Aorta (tissue), 5 donors: ENCODE data around the gene TIMM44. TPM values are rescaled to one million over a fixed set of nuclear protein-coding genes. Genes with fewer than 3 reads are reported as not detected.

Experiments used
- ATAC-seq: fragments of 200-7000 bp; cut with Tn5 transposase; one replicate; pipeline ENCODE4 v1.9.1; 2022; ENCODE audit warnings: moderate library complexity; ENCODE audit not compliant: low FRiP score
- DNase-seq, 2 donors: peaks; one replicate each; pipeline ENCODE4 v3.0.0-alpha.2; 2020
- H3K27ac ChIP-seq, 2 donors: one replicate each; pipeline ENCODE4 v1.5.1; 2013; ENCODE audit warnings: low read length in 2 of 2, mild to moderate bottlenecking in 2 of 2, moderate library complexity in 2 of 2, control low read depth in 1 of 2, inconsistent platforms in 1 of 2, low read depth in 1 of 2
- H3K27me3 ChIP-seq, 2 donors: one replicate each; pipeline ENCODE4 v1.6.1; 2013; ENCODE audit warnings: control low read depth in 1 of 2, low read length in 1 of 2, mild to moderate bottlenecking in 1 of 2, moderate library complexity in 1 of 2; ENCODE audit not compliant: insufficient read depth in 2 of 2, control insufficient read depth in 1 of 2
- H3K36me3 ChIP-seq, 2 donors: one replicate each; pipeline ENCODE4 v1.6.1; 2013; ENCODE audit warnings: control low read depth in 1 of 2, low read length in 1 of 2, mild to moderate bottlenecking in 1 of 2; ENCODE audit not compliant: insufficient read depth in 2 of 2, control insufficient read depth in 1 of 2
- H3K4me1 ChIP-seq, 2 donors: one replicate each; pipeline ENCODE4 v1.6.1; 2013; ENCODE audit warnings: low read length in 2 of 2, control low read depth in 1 of 2, mild to moderate bottlenecking in 1 of 2, moderate library complexity in 1 of 2; ENCODE audit not compliant: insufficient read depth in 2 of 2, control insufficient read depth in 1 of 2
- H3K4me3 ChIP-seq, 2 donors: one replicate each; pipeline ENCODE4 v1.5.1; 2013; ENCODE audit warnings: low read length in 2 of 2, control low read depth in 1 of 2, mild to moderate bottlenecking in 1 of 2
- H3K9me3 ChIP-seq: one replicate; pipeline ENCODE4 v1.6.1; 2013; ENCODE audit warnings: mild to moderate bottlenecking, low read length; ENCODE audit not compliant: control insufficient read depth
- WGBS, 2 donors: extraction: QIAGEN DNeasy Blood & Tissue Kit; methylation state at CpG; one replicate each; pipeline ENCODE4 v1.1.7; 2013; 5-methylcytosine and 5-hydroxymethylcytosine counted together
- intact Hi-C, 2 donors: fragments of 100-400 bp; cut with DNase I; formaldehyde crosslinking; loops; one replicate each; pipeline versions ENCODE4 v1.14.2 to v1.15.0; 2022
- polyA plus RNA-seq, 2 donors: library from polyadenylated mRNA; stranded (reverse); fragments of 200-250 nt; gene quantifications; one replicate each; pipeline ENCODE4 v1.2.3, GENCODE V29; 2013
- total RNA-seq, 2 donors: library from RNA; stranded (reverse); fragmentation: NEBNext Ultra II Directional; extraction: Animal tissue kit (Norgen Biotek cat#: 25700); gene quantifications; one replicate each; pipeline ENCODE4 v1.2.1, GENCODE V29; 2021
- donor health status: healthy with polysubstance abuse.
- donor health status: Bipolar disorder and iron deficiency.
- donor health status: DM: no; HTN: no; CAD: no.
- donor health status: DM: no; HTN: no; CAD: no.
- donor health status: DM: yes; HTN: yes; CAD: no.

Gene TIMM44
- total and polyA plus RNA-seq, 4 donors = 26.4 to 126 (median 49.0) TPM

DNA sequence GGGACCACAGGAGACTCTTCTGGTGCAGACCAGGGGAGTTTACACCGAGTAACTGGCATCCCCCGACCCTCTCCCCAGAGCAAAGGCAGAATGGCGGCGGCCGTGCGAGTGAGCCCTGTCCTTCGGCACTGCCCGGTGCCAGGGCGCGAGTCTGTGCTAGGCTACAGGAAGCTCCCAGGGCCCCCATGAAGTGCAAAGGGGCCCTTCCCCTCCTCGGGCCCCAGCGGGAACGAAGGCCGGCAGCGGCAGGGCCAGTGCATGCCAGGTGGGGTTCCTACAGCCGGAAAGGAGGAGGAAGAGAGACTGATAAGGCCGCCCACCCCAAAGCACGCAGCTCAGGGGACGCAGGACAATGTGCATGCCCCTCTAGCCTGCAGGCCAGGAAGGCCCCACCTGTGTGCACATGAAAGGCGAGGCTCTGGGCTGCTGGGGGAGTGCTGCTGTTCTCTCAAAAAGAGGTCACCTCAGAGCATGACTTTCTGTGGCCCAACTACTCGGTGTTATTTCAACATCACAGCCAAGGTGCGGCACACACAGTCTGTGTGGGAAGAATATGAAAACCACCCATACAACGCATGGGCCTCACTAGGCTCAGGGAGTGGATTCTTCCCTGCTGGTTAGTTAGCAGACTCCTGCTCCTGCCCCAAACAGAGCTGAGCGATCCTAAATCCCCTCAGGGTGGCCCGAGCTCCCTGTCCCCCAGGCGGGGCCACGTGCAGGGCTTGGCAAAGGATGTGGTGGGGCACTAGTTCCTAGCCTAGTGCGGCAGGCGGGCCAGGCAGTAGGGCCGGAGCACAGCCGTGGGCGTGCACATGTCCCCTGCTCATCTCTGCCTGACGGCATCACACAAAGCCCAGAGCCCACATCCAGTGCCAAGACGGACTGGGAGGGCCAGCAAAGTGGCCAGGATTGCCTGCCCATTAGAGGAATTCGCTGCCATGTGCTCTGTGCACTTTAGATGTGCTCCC, 28.4 kb upstream of the TIMM44 start:
- 84 to 86% methylated on average over 33 to 35 of the region's 35 CpGs for WGBS, 2 donors
- Histone ChIP-seq H3K27ac (no peak overlapping the region), H3K9me3 (no peaks in the 10 kb centered on the region), H3K4me3 (no peak overlapping the region), H3K36me3 (peaks cover 0 to 3% of the 10 kb centered on the region in 2 donors), H3K27me3 (no peaks in the 10 kb centered on the region), H3K4me1 (no peaks in the 10 kb centered on the region)
- ATAC-seq (peak; percentile 16), DNase-seq (no peak)
- intact Hi-C loops = no loop called here

DNA sequence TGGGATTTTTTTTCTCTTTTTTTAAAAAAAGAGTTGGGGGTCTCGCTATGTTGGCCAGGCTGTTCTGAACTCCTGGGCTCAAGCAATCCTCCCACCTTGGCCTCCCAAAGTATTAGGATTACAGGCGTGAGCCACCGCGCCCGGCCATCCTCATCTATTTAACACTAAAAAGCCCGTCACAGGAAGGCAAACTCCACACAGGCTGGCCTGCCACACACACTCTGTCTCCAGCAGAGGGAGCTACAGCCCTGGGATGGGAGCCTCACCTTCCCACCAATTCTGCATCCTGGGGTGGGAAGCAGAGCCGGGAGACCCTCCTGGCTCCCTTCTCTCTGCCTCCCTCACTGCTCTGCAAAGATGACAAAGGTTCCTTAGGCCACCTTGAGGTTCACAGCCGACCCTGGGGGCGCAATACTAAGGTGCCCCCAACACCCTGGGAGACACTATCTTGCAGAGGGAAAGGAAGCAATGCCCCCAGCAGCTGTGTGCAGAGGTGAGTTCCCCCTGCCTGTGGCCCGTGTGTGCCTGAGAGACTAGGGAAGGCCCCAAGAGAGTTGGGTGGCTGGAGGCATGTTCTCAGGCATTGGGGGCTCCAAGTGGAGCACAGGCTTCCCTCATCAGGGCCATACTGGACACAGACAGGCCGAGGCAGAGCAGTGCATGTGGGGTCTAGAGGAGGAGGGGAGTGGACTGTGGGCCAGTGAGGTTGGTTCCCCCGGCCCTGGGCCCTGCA, 27.4 kb upstream of the TIMM44 start:
- DNase-seq (no peak), ATAC-seq (no peak)
- no peak overlapping the region for H3K4me3 ChIP-seq
- no peak overlapping the region for H3K27ac ChIP-seq
- peaks cover 0 to 3% of the 10 kb centered on the region in 2 donors for H3K36me3 ChIP-seq
- no peaks in the 10 kb centered on the region for H3K9me3 ChIP-seq
- no peaks in the 10 kb centered on the region for H3K27me3 ChIP-seq
- intact Hi-C loops = no loop called here
- WGBS, 2 donors = 69 to 73% methylated on average over 12 of the region's 12 CpGs
- no peaks in the 10 kb centered on the region for H3K4me1 ChIP-seq

DNA sequence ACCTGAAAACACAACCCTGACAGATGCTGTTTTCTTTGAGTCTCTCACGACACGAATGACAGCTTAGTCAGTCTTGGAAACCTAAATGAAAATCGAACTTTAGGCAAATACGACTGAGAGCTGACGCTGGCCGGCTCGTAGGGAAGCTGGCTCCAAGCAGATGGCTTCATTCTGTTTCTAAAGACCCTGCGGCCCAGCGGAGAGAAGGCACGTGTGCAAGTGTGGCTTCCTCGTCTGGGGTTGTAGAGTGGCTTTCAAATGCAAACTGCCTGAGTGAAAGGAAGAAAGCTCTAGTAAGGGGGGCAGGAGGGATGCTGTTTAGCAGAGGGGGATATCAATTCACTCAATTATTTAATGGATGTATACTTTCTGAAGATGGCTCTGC, 26.1 kb upstream of the TIMM44 start:
- Histone ChIP-seq H3K4me3 (no peak overlapping the region), H3K4me1 (no peaks in the 10 kb centered on the region), H3K36me3 (peaks cover 0 to 3% of the 10 kb centered on the region in 2 donors), H3K27me3 (no peaks in the 10 kb centered on the region), H3K27ac (no peak overlapping the region), H3K9me3 (no peaks in the 10 kb centered on the region)
- intact Hi-C loops = no loop called here
- WGBS, 2 donors = 82 to 84% methylated on average over 11 of the region's 11 CpGs
- no peak for ATAC-seq
- no peak for DNase-seq

DNA sequence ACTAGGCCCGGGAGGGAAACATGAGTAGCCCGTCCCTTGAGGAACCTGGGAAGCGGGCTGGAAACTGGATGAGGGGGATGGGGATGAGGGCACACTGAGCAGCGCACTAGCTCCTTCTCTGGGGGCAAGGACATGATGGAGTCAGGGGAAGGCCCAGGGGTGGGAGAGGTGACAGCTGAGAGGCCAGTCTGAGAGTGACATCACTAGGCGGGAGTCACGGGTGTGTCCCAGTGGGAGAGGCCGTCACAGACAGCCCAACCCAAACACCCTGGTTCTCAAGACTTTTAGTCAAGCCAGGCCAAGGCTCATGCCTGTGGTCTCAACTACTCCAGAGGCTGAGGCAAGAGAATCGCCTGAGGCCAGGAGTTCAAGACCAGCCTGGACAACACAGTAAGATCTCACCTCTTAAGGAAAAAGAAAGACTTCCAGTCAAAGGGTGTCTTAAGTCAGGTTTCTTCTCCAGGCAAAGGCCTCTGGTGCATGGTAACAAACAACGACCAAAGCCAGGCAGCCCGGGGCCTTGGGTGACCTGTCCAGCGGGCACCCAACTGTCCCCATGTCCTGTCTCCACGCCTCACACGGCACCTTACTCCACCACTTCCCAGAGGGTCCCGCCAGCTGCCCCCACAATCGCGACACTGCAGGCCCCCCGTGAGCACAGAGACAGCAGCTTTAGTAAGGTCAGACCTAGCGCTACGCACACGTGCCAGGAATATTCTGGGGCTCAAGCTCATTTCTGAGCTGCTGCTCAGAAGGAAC, 25.5 kb upstream of the TIMM44 start:
- intact Hi-C loops = no loop called here
- no peak for ATAC-seq
- Histone ChIP-seq H3K36me3 (peaks cover 0 to 3% of the 10 kb centered on the region in 2 donors), H3K4me3 (no peak overlapping the region), H3K27me3 (no peaks in the 10 kb centered on the region), H3K4me1 (no peaks in the 10 kb centered on the region), H3K9me3 (no peaks in the 10 kb centered on the region), H3K27ac (no peak overlapping the region)
- DNase-seq = no peak
- 89 to 91% methylated on average over 20 of the region's 20 CpGs for WGBS, 2 donors

DNA sequence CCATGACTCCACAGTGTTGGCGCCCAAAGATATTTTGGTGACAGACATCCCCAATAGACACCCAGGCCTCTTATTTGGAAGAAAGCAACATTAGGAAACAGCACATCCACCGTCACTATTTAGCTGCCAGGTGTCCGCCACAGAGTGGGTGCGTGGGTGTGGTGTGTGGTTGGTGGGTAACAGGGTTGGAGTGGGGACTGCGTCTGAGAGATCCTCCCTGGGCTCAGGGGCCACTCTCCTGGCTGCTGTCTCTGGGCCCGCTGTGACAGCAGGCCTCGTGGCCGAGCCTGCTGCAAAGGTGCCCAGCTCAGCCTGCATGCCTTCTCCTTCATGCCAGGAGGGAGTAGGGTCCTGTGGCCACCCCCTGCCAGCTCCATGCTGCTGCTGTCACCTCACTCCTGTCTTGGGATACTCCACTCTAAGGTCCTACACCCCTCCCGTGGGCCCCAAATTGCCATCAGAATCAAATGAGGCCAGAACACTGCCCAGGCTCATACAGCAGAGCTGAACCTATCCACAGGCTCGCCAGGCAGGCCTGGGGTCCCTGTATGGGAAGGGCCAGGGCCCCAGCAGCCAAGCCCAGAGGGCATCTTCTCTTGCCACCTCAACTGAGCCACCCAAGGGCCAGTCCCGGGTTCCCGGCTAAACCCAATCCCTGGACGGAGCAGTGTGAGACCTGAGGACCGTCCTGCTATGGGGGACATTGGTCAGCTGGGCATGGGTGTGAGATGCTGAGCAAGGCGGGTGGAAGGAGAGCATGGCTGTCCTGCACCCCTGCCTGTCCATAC, 24.7 kb upstream of the TIMM44 start:
- H3K27me3 ChIP-seq = no peaks in the 10 kb centered on the region
- H3K36me3 ChIP-seq = peaks cover 0 to 3% of the 10 kb centered on the region in 2 donors

DNA sequence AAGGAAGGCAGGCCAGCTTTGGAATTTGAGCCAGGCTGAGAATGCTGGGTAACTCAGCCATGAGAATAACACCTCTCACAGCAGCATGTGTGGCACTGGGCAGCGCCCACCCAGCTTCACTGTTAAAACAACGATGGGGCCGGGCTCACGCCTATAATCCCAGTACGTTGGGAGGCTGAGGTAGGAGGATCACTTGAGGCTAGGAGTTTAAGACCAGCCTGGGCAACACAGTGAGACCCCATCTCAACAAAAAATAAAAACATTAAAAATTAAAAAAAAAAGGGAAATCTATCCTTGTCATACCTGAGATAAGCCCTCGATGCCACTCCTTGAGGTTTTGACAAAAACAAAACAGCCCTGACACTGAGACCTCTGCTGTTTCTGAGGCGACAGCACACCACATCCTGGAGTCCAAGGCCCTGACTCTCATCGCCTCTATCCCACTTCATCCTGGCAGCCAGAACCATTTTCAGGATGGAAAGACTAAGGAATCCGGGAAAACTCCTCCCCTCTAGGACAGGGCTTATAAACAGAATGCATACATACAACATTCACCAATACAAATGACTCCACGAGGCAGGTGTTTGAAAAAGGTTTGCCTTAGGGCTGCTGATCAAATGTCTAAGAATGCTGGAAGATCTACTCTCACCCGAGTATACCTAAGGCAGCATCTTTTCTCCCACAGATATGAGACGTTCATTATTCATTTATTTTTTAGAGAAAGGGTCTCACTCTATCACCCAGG, 22.6 kb upstream of the TIMM44 start:
- H3K4me1 ChIP-seq = no peaks in the 10 kb centered on the region
- ATAC-seq (no peak), DNase-seq (no peak)
- 85 to 88% methylated on average over 12 of the region's 12 CpGs for WGBS, 2 donors
- intact Hi-C loops = no loop called here
- H3K36me3 ChIP-seq = peaks cover 3% of the 10 kb centered on the region in 2 donors
- H3K9me3 ChIP-seq = no peaks in the 10 kb centered on the region
- H3K4me3 ChIP-seq = no peak overlapping the region
- no peaks in the 10 kb centered on the region for H3K27me3 ChIP-seq
- H3K27ac ChIP-seq = no peak overlapping the region

More for the DNA sequence above, 24.7 kb upstream of the TIMM44 start:
- H3K4me1 ChIP-seq = no peaks in the 10 kb centered on the region
- H3K4me3 ChIP-seq = no peak overlapping the region
- 89 to 91% methylated on average over 15 of the region's 15 CpGs for WGBS, 2 donors
- DNase-seq (no peak), ATAC-seq (no peak)
- intact Hi-C loops = no loop called here
- H3K9me3 ChIP-seq = no peaks in the 10 kb centered on the region
- no peak overlapping the region for H3K27ac ChIP-seq

DNA sequence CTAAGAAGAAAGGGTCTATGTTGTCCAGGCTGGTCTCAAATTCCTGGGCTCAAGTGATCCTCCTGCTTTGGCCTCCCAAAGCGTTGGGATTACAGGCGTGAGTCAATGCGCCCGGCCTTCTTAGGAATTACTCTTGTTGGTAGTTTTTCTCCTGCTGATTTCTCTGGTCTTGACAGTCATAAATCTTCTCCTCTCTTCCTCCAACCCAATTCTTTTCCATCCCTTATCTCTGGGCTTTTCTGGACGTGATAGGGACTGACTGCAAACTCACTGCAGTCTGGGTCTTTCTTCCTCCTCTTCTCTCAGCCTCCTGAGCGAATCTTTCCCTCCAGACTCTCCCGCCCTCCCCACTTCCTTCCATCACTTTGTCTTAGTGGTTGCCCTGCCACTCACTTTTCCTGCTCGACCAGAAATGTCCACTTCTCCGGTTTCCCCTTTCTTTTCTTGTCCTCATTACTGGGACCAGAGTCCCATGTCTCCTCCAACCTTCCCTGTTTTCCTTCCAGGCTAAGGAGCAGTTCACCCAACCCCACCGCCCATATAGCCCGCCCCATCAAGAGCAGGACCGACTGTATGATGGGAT, 21.9 kb upstream of the TIMM44 start:
- Histone ChIP-seq H3K4me1 (no peaks in the 10 kb centered on the region), H3K27ac (no peak overlapping the region), H3K27me3 (no peaks in the 10 kb centered on the region), H3K36me3 (peaks cover 3% of the 10 kb centered on the region in 2 donors), H3K4me3 (no peak overlapping the region), H3K9me3 (no peaks in the 10 kb centered on the region)
- ATAC-seq = no peak
- intact Hi-C loops = no loop called here
- DNase-seq = no peak
- WGBS, 2 donors = 88 to 90% methylated on average over 12 of the region's 12 CpGs
